ENCODE measurements around the gene ARID3C. TPM values are rescaled to one million over a fixed set of nuclear protein-coding genes. Genes with fewer than 3 reads are reported as not detected.

The ARID3C gene
- total and polyA plus RNA-seq, 2 of the 8 experiments (the other 6 are each of a cell fraction or from before 2014, with no cell fraction given): 0.08 TPM; not detected in 1

DNA sequence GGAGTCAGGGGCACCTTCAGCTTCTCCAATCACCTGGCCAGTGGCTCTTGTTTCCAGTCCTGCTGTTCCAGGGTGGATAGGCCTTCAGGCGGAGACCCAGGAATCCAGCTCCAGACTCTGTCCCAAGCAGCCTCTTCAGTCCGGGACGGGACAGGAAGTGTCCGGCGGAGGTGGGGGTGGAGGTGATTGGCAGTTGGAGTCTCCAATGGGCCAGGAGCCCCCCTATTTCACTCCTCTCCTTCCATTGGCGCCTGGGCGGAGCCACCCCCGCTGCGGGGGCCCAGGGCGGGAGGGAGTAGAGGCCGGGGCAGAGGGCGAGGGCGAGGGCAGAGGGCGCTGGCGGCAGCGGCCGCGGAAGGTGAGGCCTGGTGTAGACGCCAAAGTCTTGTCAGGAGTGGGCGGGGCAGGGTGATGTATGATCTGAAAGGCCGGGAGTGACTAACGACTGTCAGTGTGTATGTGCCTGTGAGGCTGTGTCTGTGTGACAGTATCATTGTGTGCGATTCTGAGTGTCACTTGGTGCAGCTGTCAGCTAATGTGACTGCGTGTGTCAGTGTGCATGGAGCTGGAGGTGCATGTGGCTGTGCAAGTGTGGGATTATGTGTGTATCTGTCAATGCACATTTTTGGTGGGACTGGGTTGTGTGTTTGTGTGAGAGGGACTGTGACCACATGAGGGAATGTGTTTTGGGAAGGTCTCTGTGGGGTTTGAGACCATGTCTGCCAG, 23.2 kb upstream of the ARID3C start, which contains the start of gene IL11RA (continued):
- TF ChIP-seq, protein P1, sequence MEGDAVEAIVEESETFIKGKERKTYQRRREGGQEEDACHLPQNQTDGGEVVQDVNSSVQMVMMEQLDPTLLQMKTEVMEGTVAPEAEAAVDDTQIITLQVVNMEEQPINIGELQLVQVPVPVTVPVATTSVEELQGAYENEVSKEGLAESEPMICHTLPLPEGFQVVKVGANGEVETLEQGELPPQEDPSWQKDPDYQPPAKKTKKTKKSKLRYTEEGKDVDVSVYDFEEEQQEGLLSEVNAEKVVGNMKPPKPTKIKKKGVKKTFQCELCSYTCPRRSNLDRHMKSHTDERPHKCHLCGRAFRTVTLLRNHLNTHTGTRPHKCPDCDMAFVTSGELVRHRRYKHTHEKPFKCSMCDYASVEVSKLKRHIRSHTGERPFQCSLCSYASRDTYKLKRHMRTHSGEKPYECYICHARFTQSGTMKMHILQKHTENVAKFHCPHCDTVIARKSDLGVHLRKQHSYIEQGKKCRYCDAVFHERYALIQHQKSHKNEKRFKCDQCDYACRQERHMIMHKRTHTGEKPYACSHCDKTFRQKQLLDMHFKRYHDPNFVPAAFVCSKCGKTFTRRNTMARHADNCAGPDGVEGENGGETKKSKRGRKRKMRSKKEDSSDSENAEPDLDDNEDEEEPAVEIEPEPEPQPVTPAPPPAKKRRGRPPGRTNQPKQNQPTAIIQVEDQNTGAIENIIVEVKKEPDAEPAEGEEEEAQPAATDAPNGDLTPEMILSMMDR (IDR thresholded peaks at IDR 0.05; ENCODE audit: control extremely low read depth in 1 of 3, insufficient read depth in 1 of 3, low read depth in 1 of 3, low read length in 3 of 3): peak in 2 of 3 experiments; percentile 1 to 33; a peak in 2 of 4 replicates
- TF ChIP-seq SP2 (IDR thresholded peaks at IDR 0.05; ENCODE audit: low read length) (peak; percentile 47), BCL11A (IDR thresholded peaks at IDR 0.05; ENCODE audit: low read depth in 2 of 2, low read length in 2 of 2) (no peak), NRF1 (IDR thresholded peaks at IDR 0.05; ENCODE audit: low read depth, low read length) (no peak), CHD2 (IDR thresholded peaks at IDR 0.05; ENCODE audit: low read length) (peak; percentile 68; the same call in 1 of the 2 replicates)
- TF ChIP-seq, protein P2, sequence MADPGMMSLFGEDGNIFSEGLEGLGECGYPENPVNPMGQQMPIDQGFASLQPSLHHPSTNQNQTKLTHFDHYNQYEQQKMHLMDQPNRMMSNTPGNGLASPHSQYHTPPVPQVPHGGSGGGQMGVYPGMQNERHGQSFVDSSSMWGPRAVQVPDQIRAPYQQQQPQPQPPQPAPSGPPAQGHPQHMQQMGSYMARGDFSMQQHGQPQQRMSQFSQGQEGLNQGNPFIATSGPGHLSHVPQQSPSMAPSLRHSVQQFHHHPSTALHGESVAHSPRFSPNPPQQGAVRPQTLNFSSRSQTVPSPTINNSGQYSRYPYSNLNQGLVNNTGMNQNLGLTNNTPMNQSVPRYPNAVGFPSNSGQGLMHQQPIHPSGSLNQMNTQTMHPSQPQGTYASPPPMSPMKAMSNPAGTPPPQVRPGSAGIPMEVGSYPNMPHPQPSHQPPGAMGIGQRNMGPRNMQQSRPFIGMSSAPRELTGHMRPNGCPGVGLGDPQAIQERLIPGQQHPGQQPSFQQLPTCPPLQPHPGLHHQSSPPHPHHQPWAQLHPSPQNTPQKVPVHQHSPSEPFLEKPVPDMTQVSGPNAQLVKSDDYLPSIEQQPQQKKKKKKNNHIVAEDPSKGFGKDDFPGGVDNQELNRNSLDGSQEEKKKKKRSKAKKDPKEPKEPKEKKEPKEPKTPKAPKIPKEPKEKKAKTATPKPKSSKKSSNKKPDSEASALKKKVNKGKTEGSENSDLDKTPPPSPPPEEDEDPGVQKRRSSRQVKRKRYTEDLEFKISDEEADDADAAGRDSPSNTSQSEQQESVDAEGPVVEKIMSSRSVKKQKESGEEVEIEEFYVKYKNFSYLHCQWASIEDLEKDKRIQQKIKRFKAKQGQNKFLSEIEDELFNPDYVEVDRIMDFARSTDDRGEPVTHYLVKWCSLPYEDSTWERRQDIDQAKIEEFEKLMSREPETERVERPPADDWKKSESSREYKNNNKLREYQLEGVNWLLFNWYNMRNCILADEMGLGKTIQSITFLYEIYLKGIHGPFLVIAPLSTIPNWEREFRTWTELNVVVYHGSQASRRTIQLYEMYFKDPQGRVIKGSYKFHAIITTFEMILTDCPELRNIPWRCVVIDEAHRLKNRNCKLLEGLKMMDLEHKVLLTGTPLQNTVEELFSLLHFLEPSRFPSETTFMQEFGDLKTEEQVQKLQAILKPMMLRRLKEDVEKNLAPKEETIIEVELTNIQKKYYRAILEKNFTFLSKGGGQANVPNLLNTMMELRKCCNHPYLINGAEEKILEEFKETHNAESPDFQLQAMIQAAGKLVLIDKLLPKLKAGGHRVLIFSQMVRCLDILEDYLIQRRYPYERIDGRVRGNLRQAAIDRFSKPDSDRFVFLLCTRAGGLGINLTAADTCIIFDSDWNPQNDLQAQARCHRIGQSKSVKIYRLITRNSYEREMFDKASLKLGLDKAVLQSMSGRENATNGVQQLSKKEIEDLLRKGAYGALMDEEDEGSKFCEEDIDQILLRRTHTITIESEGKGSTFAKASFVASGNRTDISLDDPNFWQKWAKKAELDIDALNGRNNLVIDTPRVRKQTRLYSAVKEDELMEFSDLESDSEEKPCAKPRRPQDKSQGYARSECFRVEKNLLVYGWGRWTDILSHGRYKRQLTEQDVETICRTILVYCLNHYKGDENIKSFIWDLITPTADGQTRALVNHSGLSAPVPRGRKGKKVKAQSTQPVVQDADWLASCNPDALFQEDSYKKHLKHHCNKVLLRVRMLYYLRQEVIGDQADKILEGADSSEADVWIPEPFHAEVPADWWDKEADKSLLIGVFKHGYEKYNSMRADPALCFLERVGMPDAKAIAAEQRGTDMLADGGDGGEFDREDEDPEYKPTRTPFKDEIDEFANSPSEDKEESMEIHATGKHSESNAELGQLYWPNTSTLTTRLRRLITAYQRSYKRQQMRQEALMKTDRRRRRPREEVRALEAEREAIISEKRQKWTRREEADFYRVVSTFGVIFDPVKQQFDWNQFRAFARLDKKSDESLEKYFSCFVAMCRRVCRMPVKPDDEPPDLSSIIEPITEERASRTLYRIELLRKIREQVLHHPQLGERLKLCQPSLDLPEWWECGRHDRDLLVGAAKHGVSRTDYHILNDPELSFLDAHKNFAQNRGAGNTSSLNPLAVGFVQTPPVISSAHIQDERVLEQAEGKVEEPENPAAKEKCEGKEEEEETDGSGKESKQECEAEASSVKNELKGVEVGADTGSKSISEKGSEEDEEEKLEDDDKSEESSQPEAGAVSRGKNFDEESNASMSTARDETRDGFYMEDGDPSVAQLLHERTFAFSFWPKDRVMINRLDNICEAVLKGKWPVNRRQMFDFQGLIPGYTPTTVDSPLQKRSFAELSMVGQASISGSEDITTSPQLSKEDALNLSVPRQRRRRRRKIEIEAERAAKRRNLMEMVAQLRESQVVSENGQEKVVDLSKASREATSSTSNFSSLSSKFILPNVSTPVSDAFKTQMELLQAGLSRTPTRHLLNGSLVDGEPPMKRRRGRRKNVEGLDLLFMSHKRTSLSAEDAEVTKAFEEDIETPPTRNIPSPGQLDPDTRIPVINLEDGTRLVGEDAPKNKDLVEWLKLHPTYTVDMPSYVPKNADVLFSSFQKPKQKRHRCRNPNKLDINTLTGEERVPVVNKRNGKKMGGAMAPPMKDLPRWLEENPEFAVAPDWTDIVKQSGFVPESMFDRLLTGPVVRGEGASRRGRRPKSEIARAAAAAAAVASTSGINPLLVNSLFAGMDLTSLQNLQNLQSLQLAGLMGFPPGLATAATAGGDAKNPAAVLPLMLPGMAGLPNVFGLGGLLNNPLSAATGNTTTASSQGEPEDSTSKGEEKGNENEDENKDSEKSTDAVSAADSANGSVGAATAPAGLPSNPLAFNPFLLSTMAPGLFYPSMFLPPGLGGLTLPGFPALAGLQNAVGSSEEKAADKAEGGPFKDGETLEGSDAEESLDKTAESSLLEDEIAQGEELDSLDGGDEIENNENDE (IDR thresholded peaks at IDR 0.05; ENCODE audit: insufficient replicate concordance, low read length): no peak
- TF ChIP-seq, protein P3, sequence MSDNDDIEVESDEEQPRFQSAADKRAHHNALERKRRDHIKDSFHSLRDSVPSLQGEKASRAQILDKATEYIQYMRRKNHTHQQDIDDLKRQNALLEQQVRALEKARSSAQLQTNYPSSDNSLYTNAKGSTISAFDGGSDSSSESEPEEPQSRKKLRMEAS (IDR thresholded peaks at IDR 0.05): no peak
